HL-60/S4 treated with retinoic acid at 250 ng/mL for 4 days and 3 days (cell line): ENCODE data around the gene SPANXN3.
"Not testable (repeated sequence)": the region's sequence is repeated elsewhere in the genome, so short reads cannot be mapped to it uniquely, and the experiment has no call there.

Source experiments
- in situ Hi-C: fragments of 300-500 bp; cut with MboI; formaldehyde crosslinking; loops from 2 replicates; pipeline ENCODE4 v1.7.0; 2022; ENCODE audit warnings: low sequenced_read_pairs

The SPANXN3 gene

DNA sequence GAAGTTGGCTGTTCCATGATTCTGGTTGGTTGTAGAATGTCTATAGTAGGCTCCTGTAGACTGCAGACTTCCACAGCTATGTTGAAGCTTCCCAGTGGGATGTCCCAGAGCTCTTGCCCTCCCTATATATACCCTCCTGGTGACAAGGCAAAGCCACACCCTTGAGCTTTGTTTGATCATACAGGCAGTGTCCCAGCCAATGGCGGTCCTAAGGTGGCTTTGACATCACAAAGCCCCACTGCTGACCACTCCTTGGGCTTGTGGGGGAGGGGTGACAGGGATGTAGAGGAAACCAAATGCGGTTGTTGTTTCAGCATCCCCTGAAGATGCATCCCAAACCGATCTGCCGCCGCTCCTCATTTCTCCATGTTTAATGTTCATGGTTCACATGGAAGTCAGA lies at the start of gene SPANXN3:
Gene SPANXN3, minus strand, starts transcription at position 101 of the 400 bp plus-strand sequence. Its CDS starts 84 bp downstream, at position 17.
- in situ Hi-C loops: not testable (repeated sequence)

DNA sequence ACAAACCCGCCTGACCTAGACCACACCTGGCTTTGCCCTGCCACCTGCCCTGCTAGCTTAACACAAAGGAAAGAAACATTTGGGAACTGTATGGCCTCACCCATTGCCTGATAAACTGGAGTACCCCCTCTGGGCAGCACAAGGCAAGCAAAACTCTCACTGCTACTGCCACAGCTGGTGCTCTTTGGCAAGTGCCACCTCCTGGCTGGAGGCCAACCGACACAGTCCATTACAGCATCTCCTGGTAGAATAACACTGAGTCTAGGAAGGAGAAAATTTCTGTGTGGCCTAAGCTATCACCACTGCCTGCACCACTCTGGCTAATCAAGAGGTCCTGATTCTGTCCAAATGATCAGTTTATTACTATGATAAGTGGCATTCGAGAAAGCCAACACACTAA lies 18.9 kb upstream of the SPANXN3 start:
- in situ Hi-C loops: no loop called here

GRCh38 chrX:143502196-143502595 lies 15.1 kb downstream of the SPANXN3 start:
- in situ Hi-C loops: not testable (repeated sequence)

DNA sequence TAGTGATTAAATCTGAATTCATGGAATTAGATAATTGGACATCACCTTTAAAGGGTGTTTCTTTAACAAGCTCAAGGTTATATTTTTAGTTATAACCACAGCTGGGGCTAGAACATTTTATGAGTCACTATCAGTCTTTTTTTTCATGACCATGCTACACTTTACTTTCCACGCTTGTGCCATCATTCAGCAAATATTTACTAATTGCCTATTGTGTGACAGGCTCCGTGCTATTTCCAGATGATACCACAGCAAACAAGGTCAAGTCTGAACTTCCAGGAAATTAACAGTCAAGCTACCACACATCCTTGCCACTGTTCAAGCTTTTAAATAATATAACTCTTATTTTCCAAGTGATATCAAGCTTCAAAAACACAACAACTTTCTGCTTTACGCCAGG lies 16.5 kb downstream of the SPANXN3 start:
- in situ Hi-C loops: no loop called here

GRCh38 chrX:143486105-143486504 lies 31.2 kb downstream of the SPANXN3 start:
- in situ Hi-C loops: no loop called here

DNA sequence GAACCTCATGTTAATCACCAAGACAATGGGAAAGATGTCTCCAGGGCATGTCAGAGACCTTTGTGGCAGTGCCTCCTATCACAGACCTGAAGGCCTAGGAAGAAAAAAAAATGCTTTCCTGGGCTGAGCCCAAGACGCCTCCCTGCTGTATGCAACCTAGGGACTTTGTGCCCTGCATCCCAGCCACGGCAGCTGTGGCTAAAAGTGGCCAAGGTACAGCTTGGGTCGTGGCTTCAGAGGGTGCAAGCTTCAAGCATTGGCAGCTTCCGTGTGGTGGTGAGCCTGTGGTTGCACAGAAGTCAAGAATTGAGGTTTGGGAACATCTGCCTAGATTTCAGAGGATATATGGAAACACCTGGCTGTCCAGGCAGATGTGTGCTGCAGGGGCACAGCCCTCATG lies 40.5 kb downstream of the SPANXN3 start:
- in situ Hi-C loops: no loop called here

GRCh38 chrX:143472347-143472938 lies 44.8 kb downstream of the SPANXN3 start:
- in situ Hi-C loops: no loop called here

DNA sequence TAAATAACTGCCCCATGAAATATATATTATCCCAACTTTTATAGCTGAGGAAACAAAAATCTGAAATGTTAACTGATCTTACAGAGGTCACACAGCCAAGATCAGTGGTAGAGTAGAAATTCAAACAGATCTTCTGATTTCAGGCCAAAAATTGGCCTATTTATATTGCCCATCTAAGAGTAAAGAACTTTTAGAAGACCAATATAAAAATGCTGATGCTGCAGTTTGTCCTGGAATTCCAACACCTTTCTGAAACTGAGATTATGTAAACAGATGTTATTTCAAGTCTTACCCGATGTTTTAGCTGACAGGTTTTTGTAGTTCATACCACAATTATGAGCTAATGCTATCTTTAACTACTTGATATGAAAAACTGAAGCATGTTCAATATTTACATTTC lies 51.1 kb downstream of the SPANXN3 start:
- in situ Hi-C loops: no loop called here

GRCh38 chrX:143462696-143463095 lies 54.6 kb downstream of the SPANXN3 start:
- in situ Hi-C loops: no loop called here

- in situ Hi-C loops: no loop called here
These were observed 55.7 kb downstream of the SPANXN3 start for GRCh38 chrX:143461606-143462005.
